WTC11 (cell line): ENCODE results near the gene METTL3. TPM values are rescaled to one million over a fixed set of nuclear protein-coding genes. Genes with fewer than 3 reads are reported as not detected.

Experiments used
- ATAC-seq: fragments of 200-7000 bp; cut with Tn5 transposase; 2 replicates; pipeline ENCODE4 v1.10.0; 2021; ENCODE audit warnings: mild to moderate bottlenecking, moderate library complexity
- CTCF ChIA-PET: fragments of 300-600 bp; sonication (Branson Sonifier 250); formaldehyde crosslinking; loops from one replicate; lab custom pipeline; 2021; ENCODE audit warnings: antibody characterized with exemption; lab: Charles Lee
- POLR2A ChIA-PET: fragments of 350-600 bp; sonication (Branson Sonifier 250); formaldehyde crosslinking; loops from one replicate; lab custom pipeline; 2021; ENCODE audit warnings: antibody characterized with exemption; lab: Charles Lee
- DNase-seq: peaks from one replicate; pipeline ENCODE4 v3.0.0; 2021; ENCODE audit warnings: low spot score
- H3K27ac Mint-ChIP-seq: 2 replicates; pipeline ENCODE4 v1.8.0; 2021; ENCODE audit warnings: mixed read lengths
- H3K27me3 Mint-ChIP-seq: 2 replicates; pipeline ENCODE4 v1.8.0; 2021; ENCODE audit warnings: low read depth, mild to moderate bottlenecking, moderate library complexity, mixed read lengths
- H3K36me3 Mint-ChIP-seq: 2 replicates; pipeline ENCODE4 v1.8.0; 2021; ENCODE audit warnings: mixed read lengths
- H3K4me1 Mint-ChIP-seq: 2 replicates; pipeline ENCODE4 v1.8.0; 2022; ENCODE audit warnings: mixed read lengths
- H3K4me3 Mint-ChIP-seq: 2 replicates; pipeline ENCODE4 v1.8.0; 2021; ENCODE audit warnings: mild to moderate bottlenecking, moderate library complexity, mixed read lengths
- H3K9me3 Mint-ChIP-seq: 2 replicates; pipeline ENCODE4 v1.8.0; 2021; ENCODE audit warnings: mixed read lengths
- CBFB ChIP-seq: sonication (generic); formaldehyde crosslinking; IDR thresholded peaks from 2 replicates; pipeline ENCODE4 v1.8.1; 2022; ENCODE audit warnings: mild to moderate bottlenecking, low read depth, missing genetic modification reagents
- EMX1 ChIP-seq: fragments of 250-450 bp; sonication (Bioruptor Pico); IDR thresholded peaks from 2 replicates; pipeline ENCODE4 v1.8.0; 2021; ENCODE audit warnings: mild to moderate bottlenecking
- GTF2I ChIP-seq: fragments of 250-450 bp; sonication (Bioruptor Pico); conservative IDR thresholded peaks from 2 replicates; pipeline ENCODE4 v1.4.0; 2021; ENCODE audit warnings: mild to moderate bottlenecking
- SOX15 ChIP-seq: fragments of 250-450 bp; sonication (Bioruptor Pico); IDR thresholded peaks from 2 replicates; pipeline ENCODE4 v1.9.0; 2021; ENCODE audit warnings: mild to moderate bottlenecking
- TCF7 ChIP-seq: sonication (generic); formaldehyde crosslinking; IDR thresholded peaks from 2 replicates; pipeline ENCODE4 v1.8.0; 2022; ENCODE audit warnings: mild to moderate bottlenecking, low read depth, missing genetic modification reagents, moderate library complexity
- ZNF138 ChIP-seq: sonication (generic); formaldehyde crosslinking; conservative IDR thresholded peaks from 2 replicates; pipeline ENCODE4 v1.8.1; 2022; ENCODE audit warnings: mild to moderate bottlenecking, moderate library complexity, missing genetic modification reagents
- ZNF232 ChIP-seq: sonication (generic); formaldehyde crosslinking; IDR thresholded peaks from 2 replicates; pipeline ENCODE4 v1.8.0; 2022; ENCODE audit warnings: mild to moderate bottlenecking, missing genetic modification reagents
- ZNF263 ChIP-seq: sonication (generic); formaldehyde crosslinking; IDR thresholded peaks from 2 replicates; pipeline ENCODE4 v1.8.1; 2022; ENCODE audit warnings: low read depth, mild to moderate bottlenecking, moderate library complexity, missing genetic modification reagents
- ZNF317 ChIP-seq: sonication (generic); formaldehyde crosslinking; IDR thresholded peaks from 2 replicates; pipeline ENCODE4 v1.8.1; 2023; ENCODE audit warnings: low read depth, mild to moderate bottlenecking, moderate library complexity, missing genetic modification reagents, borderline replicate concordance
- ZNF423 ChIP-seq: fragments of 250-450 bp; sonication (Bioruptor Pico); IDR thresholded peaks from 2 replicates; pipeline ENCODE4 v2.1.2; 2022; ENCODE audit warnings: mild to moderate bottlenecking, moderate library complexity
- total RNA-seq: library from RNA; stranded (reverse); gene quantifications from 3 replicates; pipeline ENCODE4 v1.2.3, GENCODE V29; 2021
- TF ChIP-seq, protein P1 (sequence below): sonication (generic); formaldehyde crosslinking; IDR thresholded peaks from 2 replicates; pipeline ENCODE4 v1.8.0; 2022; ENCODE audit warnings: mild to moderate bottlenecking, missing genetic modification reagents
- TF ChIP-seq, protein P2 (sequence below): sonication (generic); formaldehyde crosslinking; IDR thresholded peaks from 2 replicates; pipeline ENCODE4 v1.8.1; 2022; ENCODE audit warnings: mild to moderate bottlenecking, moderate library complexity, missing genetic modification reagents
- TF ChIP-seq, protein P3 (sequence below): sonication (generic); formaldehyde crosslinking; IDR thresholded peaks from 2 replicates; pipeline ENCODE4 v1.8.0; 2022; ENCODE audit warnings: mild to moderate bottlenecking, missing genetic modification reagents
- TF ChIP-seq, protein P4 (sequence below): sonication (generic); formaldehyde crosslinking; IDR thresholded peaks from 2 replicates; pipeline ENCODE4 v1.8.1; 2023; ENCODE audit warnings: mild to moderate bottlenecking, missing genetic modification reagents, moderate library complexity
- TF ChIP-seq, protein P5 (sequence below): fragments of 250-450 bp; sonication (Bioruptor Pico); IDR thresholded peaks from 2 replicates; pipeline ENCODE4 v2.1.2; 2022; ENCODE audit warnings: mild to moderate bottlenecking, moderate library complexity
- TF ChIP-seq, protein P6 (sequence below): sonication (generic); formaldehyde crosslinking; IDR thresholded peaks from 2 replicates; pipeline ENCODE4 v1.8.0; 2023; ENCODE audit warnings: missing genetic modification reagents, mild to moderate bottlenecking, borderline replicate concordance

The METTL3 gene
- total RNA-seq, 1 experiment from 2014 or later, result 93.2 TPM

DNA sequence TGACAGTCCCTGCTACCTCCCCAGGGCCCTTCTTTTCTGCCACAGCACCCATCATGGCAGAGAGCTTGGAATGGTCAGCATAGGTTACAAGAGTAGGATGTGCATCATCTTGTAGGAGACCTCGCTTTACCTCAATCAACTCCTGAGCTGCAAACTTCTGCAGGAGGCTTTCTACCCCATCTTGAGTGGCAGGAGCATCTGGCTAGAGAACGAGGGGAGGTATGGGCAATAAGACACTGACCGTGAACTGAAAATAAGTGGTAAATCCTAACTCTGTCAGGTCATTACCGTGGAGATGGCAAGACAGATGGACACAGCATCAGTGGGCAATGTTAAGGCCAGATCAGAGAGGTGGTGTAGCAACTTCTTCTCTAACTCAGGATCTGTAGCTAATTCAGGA, 7.8 kb downstream of the METTL3 start:
- POLR2A ChIA-PET, result no interaction called here

DNA sequence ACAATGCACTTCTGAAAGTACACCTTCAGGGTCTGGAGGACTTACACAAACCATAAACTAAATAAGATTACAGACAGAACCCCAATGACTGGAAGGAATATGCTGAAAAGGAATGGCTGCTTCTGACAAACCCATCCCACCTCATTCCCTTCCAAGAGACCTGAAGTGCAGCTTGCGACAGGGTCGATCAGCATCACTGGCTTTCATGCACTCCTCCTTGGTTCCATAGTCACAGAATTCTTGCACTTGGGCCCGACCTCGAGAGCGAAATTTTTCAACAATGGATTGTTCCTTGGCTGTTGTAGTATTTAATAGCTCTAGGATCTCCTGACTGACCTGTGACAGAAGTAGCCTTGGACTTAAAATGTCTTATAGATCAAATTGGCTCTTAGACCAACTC, 9.6 kb downstream of the METTL3 start:
- Mint-ChIP-seq H3K4me3 (no peak overlapping the region), H3K4me1 (peaks cover 31% of the 10 kb centered on the region), H3K27me3 (no peaks in the 10 kb centered on the region), H3K27ac (peak overlapping the region; percentile 24; the same call in 1 of the 2 replicates), H3K36me3 (peaks cover 66% of the 10 kb centered on the region), H3K9me3 (no peaks in the 10 kb centered on the region)
- TF ChIP-seq, protein P1, sequence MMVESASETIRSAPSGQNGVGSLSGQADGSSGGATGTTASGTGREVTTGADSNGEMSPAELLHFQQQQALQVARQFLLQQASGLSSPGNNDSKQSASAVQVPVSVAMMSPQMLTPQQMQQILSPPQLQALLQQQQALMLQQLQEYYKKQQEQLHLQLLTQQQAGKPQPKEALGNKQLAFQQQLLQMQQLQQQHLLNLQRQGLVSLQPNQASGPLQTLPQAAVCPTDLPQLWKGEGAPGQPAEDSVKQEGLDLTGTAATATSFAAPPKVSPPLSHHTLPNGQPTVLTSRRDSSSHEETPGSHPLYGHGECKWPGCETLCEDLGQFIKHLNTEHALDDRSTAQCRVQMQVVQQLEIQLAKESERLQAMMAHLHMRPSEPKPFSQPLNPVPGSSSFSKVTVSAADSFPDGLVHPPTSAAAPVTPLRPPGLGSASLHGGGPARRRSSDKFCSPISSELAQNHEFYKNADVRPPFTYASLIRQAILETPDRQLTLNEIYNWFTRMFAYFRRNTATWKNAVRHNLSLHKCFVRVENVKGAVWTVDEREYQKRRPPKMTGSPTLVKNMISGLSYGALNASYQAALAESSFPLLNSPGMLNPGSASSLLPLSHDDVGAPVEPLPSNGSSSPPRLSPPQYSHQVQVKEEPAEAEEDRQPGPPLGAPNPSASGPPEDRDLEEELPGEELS, result no peak
- TF ChIP-seq GTF2I (CRISPR knock-in tag) (no peak), ZNF317 (CRISPR knock-in tag) (no peak), SOX15 (CRISPR knock-in tag) (no peak), ZNF423 (no peak), ZNF263 (CRISPR knock-in tag) (no peak), ZNF232 (CRISPR knock-in tag) (no peak), CBFB (CRISPR knock-in tag) (no peak), TCF7 (CRISPR knock-in tag) (no peak), EMX1 (CRISPR knock-in tag) (no peak)
- TF ChIP-seq, protein P2, sequence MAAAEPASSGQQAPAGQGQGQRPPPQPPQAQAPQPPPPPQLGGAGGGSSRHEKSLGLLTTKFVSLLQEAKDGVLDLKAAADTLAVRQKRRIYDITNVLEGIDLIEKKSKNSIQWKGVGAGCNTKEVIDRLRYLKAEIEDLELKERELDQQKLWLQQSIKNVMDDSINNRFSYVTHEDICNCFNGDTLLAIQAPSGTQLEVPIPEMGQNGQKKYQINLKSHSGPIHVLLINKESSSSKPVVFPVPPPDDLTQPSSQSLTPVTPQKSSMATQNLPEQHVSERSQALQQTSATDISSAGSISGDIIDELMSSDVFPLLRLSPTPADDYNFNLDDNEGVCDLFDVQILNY (CRISPR knock-in tag), result no peak
- TF ChIP-seq, protein P3, sequence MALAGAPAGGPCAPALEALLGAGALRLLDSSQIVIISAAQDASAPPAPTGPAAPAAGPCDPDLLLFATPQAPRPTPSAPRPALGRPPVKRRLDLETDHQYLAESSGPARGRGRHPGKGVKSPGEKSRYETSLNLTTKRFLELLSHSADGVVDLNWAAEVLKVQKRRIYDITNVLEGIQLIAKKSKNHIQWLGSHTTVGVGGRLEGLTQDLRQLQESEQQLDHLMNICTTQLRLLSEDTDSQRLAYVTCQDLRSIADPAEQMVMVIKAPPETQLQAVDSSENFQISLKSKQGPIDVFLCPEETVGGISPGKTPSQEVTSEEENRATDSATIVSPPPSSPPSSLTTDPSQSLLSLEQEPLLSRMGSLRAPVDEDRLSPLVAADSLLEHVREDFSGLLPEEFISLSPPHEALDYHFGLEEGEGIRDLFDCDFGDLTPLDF (CRISPR knock-in tag), result no peak
- ATAC-seq (no peak), DNase-seq (no peak)
- CTCF ChIA-PET, result interaction anchor here (1.1 to 2.7 kb wide), 3 partner anchors 10 to 56 kb away, joined by 4 to 10 read pairs (median 5); partner anchors contain the start of genes METTL3 and SALL2
- POLR2A ChIA-PET, result interaction anchor here (1.1 kb wide), 2 partner anchors 10 to 25 kb away, joined by 3 read pairs; partner anchors contain the start of genes METTL3 and SALL2

More for the DNA sequence above, 7.8 kb downstream of the METTL3 start:
- H3K27ac Mint-ChIP-seq, result peak overlapping the region; percentile 84
- no peak for ATAC-seq
- no peak for TF ChIP-seq ZNF138
- TF ChIP-seq, protein P4, sequence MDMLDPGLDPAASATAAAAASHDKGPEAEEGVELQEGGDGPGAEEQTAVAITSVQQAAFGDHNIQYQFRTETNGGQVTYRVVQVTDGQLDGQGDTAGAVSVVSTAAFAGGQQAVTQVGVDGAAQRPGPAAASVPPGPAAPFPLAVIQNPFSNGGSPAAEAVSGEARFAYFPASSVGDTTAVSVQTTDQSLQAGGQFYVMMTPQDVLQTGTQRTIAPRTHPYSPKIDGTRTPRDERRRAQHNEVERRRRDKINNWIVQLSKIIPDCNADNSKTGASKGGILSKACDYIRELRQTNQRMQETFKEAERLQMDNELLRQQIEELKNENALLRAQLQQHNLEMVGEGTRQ (CRISPR knock-in tag), result no peak
- TF ChIP-seq, protein P5, sequence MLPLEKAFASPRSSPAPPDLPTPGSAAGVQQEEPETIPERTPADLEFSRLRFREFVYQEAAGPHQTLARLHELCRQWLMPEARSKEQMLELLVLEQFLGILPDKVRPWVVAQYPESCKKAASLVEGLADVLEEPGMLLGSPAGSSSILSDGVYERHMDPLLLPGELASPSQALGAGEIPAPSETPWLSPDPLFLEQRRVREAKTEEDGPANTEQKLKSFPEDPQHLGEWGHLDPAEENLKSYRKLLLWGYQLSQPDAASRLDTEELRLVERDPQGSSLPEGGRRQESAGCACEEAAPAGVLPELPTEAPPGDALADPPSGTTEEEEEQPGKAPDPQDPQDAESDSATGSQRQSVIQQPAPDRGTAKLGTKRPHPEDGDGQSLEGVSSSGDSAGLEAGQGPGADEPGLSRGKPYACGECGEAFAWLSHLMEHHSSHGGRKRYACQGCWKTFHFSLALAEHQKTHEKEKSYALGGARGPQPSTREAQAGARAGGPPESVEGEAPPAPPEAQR (CRISPR knock-in tag), result no peak
- TF ChIP-seq, protein P6, sequence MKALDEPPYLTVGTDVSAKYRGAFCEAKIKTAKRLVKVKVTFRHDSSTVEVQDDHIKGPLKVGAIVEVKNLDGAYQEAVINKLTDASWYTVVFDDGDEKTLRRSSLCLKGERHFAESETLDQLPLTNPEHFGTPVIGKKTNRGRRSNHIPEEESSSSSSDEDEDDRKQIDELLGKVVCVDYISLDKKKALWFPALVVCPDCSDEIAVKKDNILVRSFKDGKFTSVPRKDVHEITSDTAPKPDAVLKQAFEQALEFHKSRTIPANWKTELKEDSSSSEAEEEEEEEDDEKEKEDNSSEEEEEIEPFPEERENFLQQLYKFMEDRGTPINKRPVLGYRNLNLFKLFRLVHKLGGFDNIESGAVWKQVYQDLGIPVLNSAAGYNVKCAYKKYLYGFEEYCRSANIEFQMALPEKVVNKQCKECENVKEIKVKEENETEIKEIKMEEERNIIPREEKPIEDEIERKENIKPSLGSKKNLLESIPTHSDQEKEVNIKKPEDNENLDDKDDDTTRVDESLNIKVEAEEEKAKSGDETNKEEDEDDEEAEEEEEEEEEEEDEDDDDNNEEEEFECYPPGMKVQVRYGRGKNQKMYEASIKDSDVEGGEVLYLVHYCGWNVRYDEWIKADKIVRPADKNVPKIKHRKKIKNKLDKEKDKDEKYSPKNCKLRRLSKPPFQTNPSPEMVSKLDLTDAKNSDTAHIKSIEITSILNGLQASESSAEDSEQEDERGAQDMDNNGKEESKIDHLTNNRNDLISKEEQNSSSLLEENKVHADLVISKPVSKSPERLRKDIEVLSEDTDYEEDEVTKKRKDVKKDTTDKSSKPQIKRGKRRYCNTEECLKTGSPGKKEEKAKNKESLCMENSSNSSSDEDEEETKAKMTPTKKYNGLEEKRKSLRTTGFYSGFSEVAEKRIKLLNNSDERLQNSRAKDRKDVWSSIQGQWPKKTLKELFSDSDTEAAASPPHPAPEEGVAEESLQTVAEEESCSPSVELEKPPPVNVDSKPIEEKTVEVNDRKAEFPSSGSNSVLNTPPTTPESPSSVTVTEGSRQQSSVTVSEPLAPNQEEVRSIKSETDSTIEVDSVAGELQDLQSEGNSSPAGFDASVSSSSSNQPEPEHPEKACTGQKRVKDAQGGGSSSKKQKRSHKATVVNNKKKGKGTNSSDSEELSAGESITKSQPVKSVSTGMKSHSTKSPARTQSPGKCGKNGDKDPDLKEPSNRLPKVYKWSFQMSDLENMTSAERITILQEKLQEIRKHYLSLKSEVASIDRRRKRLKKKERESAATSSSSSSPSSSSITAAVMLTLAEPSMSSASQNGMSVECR (CRISPR knock-in tag), result no peak
- TF ChIP-seq, all 79 proteins: peak for 0
- DNase-seq, result no peak
- H3K36me3 Mint-ChIP-seq, result peaks cover 64% of the 10 kb centered on the region
- CTCF ChIA-PET, result interaction anchor here (0.8 kb wide), 1 partner anchor 32 kb away, joined by 3 read pairs; no protein-coding TSS in a partner anchor
- peaks cover 28% of the 10 kb centered on the region for H3K4me1 Mint-ChIP-seq
- no peaks in the 10 kb centered on the region for H3K9me3 Mint-ChIP-seq
- no peak overlapping the region for H3K4me3 Mint-ChIP-seq
- no peaks in the 10 kb centered on the region for H3K27me3 Mint-ChIP-seq
